ENCODE data around the gene CDC23. TPM values are rescaled to one million over a fixed set of nuclear protein-coding genes. Genes with fewer than 3 reads are reported as not detected.
"Not testable (repeated sequence)": the region's sequence is repeated elsewhere in the genome, so short reads cannot be mapped to it uniquely, and the experiment has no call there.

CDC23 gene
- total and polyA plus RNA-seq, 8 donors = 18.8 to 62.2 (median 54.6) TPM

DNA sequence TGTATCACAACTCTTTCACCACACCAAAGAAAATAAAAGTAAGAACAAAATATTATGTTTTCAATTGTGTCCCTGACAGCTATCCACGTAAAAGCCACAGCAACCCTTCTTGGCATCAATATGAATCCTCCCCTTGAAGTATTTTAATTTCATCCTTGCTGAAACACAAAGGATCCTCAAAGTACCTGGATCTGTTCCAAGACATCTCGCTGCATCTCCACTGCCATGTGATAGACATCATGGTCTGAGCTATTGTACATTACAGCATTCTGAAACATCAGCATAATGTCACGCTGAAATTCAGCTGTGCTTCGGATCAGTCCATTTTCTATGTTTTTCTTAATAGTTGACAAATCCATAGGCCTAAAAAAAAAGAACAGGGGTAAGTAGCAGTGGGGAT lies 52.4 kb downstream of the CDC23 start:
- Histone ChIP-seq H3K36me3 (peaks cover 10 to 99% of the 10 kb centered on the region in 2 donors), H3K27ac (no peak overlapping the region), H3K4me3 (no peak overlapping the region), H3K9me3 (no peaks in the 10 kb centered on the region), H3K27me3 (no peaks in the 10 kb centered on the region), H3K4me1 (no peaks in the 10 kb centered on the region)
- intact Hi-C loops (cut with DNase I) = no loop called here
- TF ChIP-seq, protein P1, sequence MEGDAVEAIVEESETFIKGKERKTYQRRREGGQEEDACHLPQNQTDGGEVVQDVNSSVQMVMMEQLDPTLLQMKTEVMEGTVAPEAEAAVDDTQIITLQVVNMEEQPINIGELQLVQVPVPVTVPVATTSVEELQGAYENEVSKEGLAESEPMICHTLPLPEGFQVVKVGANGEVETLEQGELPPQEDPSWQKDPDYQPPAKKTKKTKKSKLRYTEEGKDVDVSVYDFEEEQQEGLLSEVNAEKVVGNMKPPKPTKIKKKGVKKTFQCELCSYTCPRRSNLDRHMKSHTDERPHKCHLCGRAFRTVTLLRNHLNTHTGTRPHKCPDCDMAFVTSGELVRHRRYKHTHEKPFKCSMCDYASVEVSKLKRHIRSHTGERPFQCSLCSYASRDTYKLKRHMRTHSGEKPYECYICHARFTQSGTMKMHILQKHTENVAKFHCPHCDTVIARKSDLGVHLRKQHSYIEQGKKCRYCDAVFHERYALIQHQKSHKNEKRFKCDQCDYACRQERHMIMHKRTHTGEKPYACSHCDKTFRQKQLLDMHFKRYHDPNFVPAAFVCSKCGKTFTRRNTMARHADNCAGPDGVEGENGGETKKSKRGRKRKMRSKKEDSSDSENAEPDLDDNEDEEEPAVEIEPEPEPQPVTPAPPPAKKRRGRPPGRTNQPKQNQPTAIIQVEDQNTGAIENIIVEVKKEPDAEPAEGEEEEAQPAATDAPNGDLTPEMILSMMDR (IDR thresholded peaks at IDR 0.05) = no peak
- DNase-seq (no peak), ATAC-seq (no peak)

DNA sequence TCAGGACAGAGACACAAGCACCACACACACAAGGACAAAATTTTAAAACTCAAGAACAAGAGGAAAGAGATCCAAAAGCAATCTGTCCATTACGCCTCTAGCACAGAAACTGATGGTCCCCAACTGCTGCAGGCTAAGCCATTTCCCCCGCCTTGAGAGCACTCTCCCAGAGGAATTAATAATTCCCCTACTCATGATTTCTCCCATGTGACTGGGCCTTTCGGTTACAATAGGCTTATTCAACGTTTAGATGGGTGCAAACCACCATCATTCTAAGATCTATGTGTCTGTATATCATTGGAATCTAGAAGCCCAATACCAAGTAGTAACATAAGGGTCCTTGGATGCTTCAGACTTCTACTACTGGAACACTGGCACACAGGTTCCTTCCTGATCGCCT lies 53.5 kb downstream of the CDC23 start:
- Histone ChIP-seq H3K9me3 (no peaks in the 10 kb centered on the region), H3K4me3 (no peak overlapping the region), H3K27ac (no peak overlapping the region), H3K4me1 (no peaks in the 10 kb centered on the region), H3K27me3 (no peaks in the 10 kb centered on the region), H3K36me3 (peaks cover 10 to 89% of the 10 kb centered on the region in 2 donors)
- TF ChIP-seq, protein P1 (IDR thresholded peaks at IDR 0.05) = no peak
- intact Hi-C loops (cut with DNase I) = no loop called here
- ATAC-seq (no peak), DNase-seq (no peak)

DNA sequence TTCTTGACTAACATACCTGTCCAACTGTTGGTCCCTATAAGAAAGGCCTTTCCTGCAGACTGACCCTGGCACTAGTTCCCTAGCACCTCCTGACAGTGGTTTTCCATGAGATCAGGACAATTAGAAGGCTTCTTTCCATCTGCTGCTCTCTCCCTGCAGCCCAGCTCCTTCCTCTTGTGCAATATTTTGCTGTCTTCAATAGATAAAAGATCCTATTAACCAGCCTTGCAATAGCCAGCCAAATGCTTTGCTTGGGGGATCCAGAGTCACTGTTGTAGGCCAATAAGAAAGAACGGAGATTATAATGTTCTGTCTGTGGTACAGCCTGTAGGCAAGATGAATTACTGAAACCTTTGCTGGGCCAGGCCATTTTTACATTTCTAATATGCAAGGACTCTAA lies 55.5 kb downstream of the CDC23 start:
- H3K36me3 ChIP-seq = peaks cover 10 to 69% of the 10 kb centered on the region in 2 donors

DNA sequence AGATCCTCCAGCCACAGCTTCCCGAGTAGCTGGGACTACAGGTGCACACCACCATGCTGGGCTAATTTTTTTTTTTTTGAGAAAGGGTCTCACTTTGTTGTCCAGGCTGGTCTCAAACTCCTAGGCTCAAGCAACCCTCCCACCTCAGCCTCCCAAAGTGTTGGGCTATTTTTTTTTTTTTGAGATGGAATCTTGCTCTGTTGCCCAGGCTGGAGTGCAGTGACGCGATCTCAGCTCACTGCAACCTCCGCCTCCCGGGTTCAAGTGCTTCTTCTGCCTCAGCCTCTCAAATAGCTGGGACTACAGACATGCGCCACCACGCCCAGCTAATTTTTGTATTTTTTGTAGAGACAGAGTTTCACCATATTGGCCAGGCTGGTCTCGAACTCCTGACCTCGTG lies 57.1 kb downstream of the CDC23 start:
- H3K4me3 ChIP-seq; ATAC-seq; H3K9me3 ChIP-seq; H3K27ac ChIP-seq; H3K4me1 ChIP-seq; intact Hi-C loops (cut with DNase I); DNase-seq; H3K27me3 ChIP-seq: not testable (repeated sequence)
- peaks cover 4 to 52% of the 10 kb centered on the region in 2 donors for H3K36me3 ChIP-seq

More for the DNA sequence above, 55.5 kb downstream of the CDC23 start:
- Histone ChIP-seq H3K27ac (no peak overlapping the region), H3K4me1 (no peaks in the 10 kb centered on the region), H3K27me3 (no peaks in the 10 kb centered on the region), H3K4me3 (no peak overlapping the region), H3K9me3 (no peaks in the 10 kb centered on the region)
- DNase-seq = no peak
- ATAC-seq = no peak
- intact Hi-C loops (cut with DNase I) = no loop called here
- TF ChIP-seq, protein P1 (IDR thresholded peaks at IDR 0.05) = no peak

DNA sequence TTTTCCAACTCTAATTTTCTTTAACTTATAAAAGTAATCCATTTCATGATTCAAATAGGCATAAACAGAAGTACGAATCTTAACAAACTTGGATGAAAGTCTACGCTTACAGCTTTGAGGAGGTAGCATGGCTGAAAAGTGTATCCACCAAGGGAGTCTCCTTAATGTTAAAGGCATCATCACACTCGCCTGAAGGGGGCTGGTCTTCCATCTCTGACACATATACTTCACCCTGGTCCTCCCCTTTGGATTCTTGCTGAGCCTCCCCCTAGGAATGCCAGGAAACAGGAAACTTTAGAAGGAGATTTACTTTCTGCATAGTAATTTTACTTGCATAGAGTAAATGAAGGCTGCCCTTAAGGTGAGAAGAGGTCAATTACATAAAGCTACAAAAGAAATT lies 63.6 kb downstream of the CDC23 start:
- Histone ChIP-seq H3K36me3 (no peaks in the 10 kb centered on the region), H3K4me3 (no peak overlapping the region), H3K9me3 (no peaks in the 10 kb centered on the region), H3K27ac (no peak overlapping the region), H3K27me3 (no peaks in the 10 kb centered on the region), H3K4me1 (no peaks in the 10 kb centered on the region)
- ATAC-seq (no peak), DNase-seq (no peak)
- TF ChIP-seq, protein P1 (IDR thresholded peaks at IDR 0.05) = no peak
- intact Hi-C loops (cut with DNase I) = no loop called here

DNA sequence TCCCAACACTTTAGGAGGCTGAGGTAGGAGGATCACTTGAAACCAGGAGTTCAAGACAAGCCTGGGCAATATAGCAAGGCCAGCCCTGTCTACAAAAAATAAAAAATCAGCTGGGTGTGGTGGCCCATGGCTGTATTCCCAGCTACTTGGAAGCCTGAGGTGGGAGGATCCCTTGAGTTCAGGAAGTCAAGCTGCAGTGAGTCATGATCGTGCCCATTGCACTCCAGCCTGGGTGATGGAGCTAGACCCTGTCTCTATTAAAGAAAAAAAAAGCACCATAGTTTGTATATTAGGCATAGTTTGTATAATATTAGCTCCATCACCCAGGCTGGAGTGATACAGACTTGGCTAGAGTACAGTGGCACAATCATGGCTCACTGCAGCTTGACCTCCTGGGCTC lies 64.3 kb downstream of the CDC23 start:
- Histone ChIP-seq H3K27me3 (no peaks in the 10 kb centered on the region), H3K36me3 (no peaks in the 10 kb centered on the region), H3K9me3 (no peaks in the 10 kb centered on the region), H3K4me3 (no peak overlapping the region), H3K4me1 (no peaks in the 10 kb centered on the region), H3K27ac (no peak overlapping the region)
- ATAC-seq = peak; percentile 88
- peak in 1 of 4 donors; percentile 37 for DNase-seq
- TF ChIP-seq, protein P1 (IDR thresholded peaks at IDR 0.05) = no peak
- intact Hi-C loops (cut with DNase I) = no loop called here

DNA sequence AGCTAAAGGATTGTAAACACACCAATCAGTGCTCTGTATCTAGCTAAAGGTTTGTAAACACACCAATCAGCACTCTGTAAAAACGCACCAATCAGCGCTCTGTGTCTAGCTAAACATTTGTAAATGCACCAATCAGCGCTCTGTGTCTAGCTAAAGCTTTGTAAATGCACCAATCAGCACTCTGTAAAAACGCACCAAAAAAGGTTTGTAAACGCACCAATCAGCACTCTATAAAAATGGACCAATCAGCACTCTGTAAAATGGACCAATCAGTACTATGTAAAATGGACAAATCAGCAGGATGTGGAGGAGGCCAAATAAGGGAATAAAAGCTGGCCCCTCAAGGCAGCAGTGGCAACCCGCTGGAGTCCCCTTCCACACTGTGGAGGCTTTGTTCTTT lies 69.5 kb downstream of the CDC23 start:
- H3K27ac ChIP-seq; intact Hi-C loops (cut with DNase I); H3K4me3 ChIP-seq; DNase-seq; ATAC-seq; H3K36me3 ChIP-seq; H3K9me3 ChIP-seq: not testable (repeated sequence)
- Histone ChIP-seq H3K27me3 (peaks cover 0 to 21% of the 10 kb centered on the region in 2 donors), H3K4me1 (peaks cover 9 to 13% of the 10 kb centered on the region in 2 donors)
